CD4-positive, alpha-beta memory T cell (primary cell): ENCODE measurements around the gene LTBP3. TPM values are rescaled to one million over a fixed set of nuclear protein-coding genes. Genes with fewer than 3 reads are reported as not detected.

ENCODE experiments used
- CTCF ChIA-PET: fragments of 350-600 bp; sonication (Branson Sonifier 250); formaldehyde crosslinking; loops from one replicate; lab custom pipeline; 2021; ENCODE audit warnings: inconsistent platforms; ENCODE audit not compliant: partially characterized antibody; lab: Charles Lee
- POLR2A ChIA-PET: fragments of 350-600 bp; sonication (Branson Sonifier 250); formaldehyde crosslinking; loops from one replicate; lab custom pipeline; 2021; ENCODE audit not compliant: partially characterized antibody; lab: Charles Lee
- DNase-seq, 5 donors: peaks; one replicate each; pipeline versions ENCODE4 v3.0.0 to v3.0.0-alpha.2; 2020 to 2022; ENCODE audit warnings: mixed read lengths in 1 of 5
- H3K27ac ChIP-seq: one replicate; pipeline ENCODE4 v1.7.0; 2013; ENCODE audit warnings: low read depth, low read length
- H3K27me3 ChIP-seq: 2 replicates; pipeline ENCODE4 v1.7.0; 2013; ENCODE audit warnings: mild to moderate bottlenecking, low read length, moderate library complexity; ENCODE audit not compliant: insufficient read depth
- H3K36me3 ChIP-seq: 2 replicates; pipeline ENCODE4 v1.7.0; 2013; ENCODE audit warnings: mild to moderate bottlenecking, low read length, moderate library complexity; ENCODE audit not compliant: insufficient read depth
- H3K4me1 ChIP-seq: 2 replicates; pipeline ENCODE4 v1.7.0; 2013; ENCODE audit warnings: mild to moderate bottlenecking, low read length, moderate library complexity; ENCODE audit not compliant: insufficient read depth
- H3K4me3 ChIP-seq, 2 donors: one replicate each; pipeline ENCODE4 v1.7.0; 2013; ENCODE audit warnings: low read length in 2 of 2, mild to moderate bottlenecking in 1 of 2
- H3K9me3 ChIP-seq, 2 donors: one replicate each; pipeline ENCODE4 v1.7.0; 2013; ENCODE audit warnings: low read length in 2 of 2, control low read depth in 1 of 2; ENCODE audit not compliant: control insufficient read depth in 1 of 2
- H3K27ac Mint-ChIP-seq, 7 donors: one replicate each; pipeline ENCODE4 v1.8.0; 2020 to 2021; ENCODE audit warnings: mixed read lengths in 7 of 7, mild to moderate bottlenecking in 6 of 7, inconsistent platforms in 3 of 7, moderate library complexity in 3 of 7
- H3K27me3 Mint-ChIP-seq, 2 donors: one replicate each; pipeline ENCODE4 v1.8.0; 2020 to 2021; ENCODE audit warnings: mixed read lengths in 2 of 2
- H3K36me3 Mint-ChIP-seq, 2 donors: one replicate each; pipeline ENCODE4 v1.8.0; 2020 to 2021; ENCODE audit warnings: mixed read lengths in 2 of 2, inconsistent platforms in 1 of 2, mild to moderate bottlenecking in 1 of 2
- H3K4me1 Mint-ChIP-seq, 4 donors: one replicate each; pipeline ENCODE4 v1.8.0; 2020 to 2021; ENCODE audit warnings: mixed read lengths in 4 of 4, mild to moderate bottlenecking in 1 of 4
- H3K4me3 Mint-ChIP-seq, 8 donors: one replicate each; pipeline ENCODE4 v1.8.0; 2020 to 2021; ENCODE audit warnings: mixed read lengths in 8 of 8, mild to moderate bottlenecking in 7 of 8, moderate library complexity in 6 of 8, inconsistent platforms in 3 of 8
- H3K9me3 Mint-ChIP-seq, 8 donors: one replicate each; pipeline ENCODE4 v1.8.0; 2020 to 2021; ENCODE audit warnings: mixed read lengths in 8 of 8, mild to moderate bottlenecking in 5 of 8, inconsistent platforms in 3 of 8, moderate library complexity in 1 of 8
- intact Hi-C: fragments of 100-400 bp; cut with micrococcal nuclease; formaldehyde crosslinking; loops from one replicate; pipeline ENCODE4 v1.15.1; 2023
- polyA plus RNA-seq, 2 donors: library from polyadenylated mRNA; unstranded; fragments of 300-500 nt; fragmentation: Illumina TruSeq; gene quantifications; one replicate each; pipeline ENCODE4 v1.2.3, GENCODE V29; 2021
- total RNA-seq, 2 experiments: library from RNA; stranded (reverse); gene quantifications; one replicate each; pipeline ENCODE4 v1.2.3, GENCODE V29; 2021

The LTBP3 gene
- total and polyA plus RNA-seq, 4 experiments from 2014 or later = 9.0 to 211 (median 112) TPM

- H3K4me1 ChIP-seq = peaks cover 27% of the 10 kb centered on the region
- peaks cover 0 to 27% of the 10 kb centered on the region in 2 donors for H3K36me3 Mint-ChIP-seq
- intact Hi-C loops = no loop called here
- CTCF ChIA-PET = interaction anchor here (1.3 to 5.1 kb wide), 3 partner anchors 9 to 56 kb away, joined by 3 to 57 read pairs (median 4); no protein-coding TSS in a partner anchor
- peaks cover 9 to 30% (median 10%) of the 10 kb centered on the region in 4 donors for H3K4me1 Mint-ChIP-seq
- H3K36me3 ChIP-seq = peaks cover 15% of the 10 kb centered on the region
- H3K27me3 Mint-ChIP-seq = no peaks in the 10 kb centered on the region
- H3K27ac Mint-ChIP-seq = peak overlapping the region in 1 of 7 donors; percentile 15
- H3K9me3 ChIP-seq = no peaks in the 10 kb centered on the region
- H3K4me3 Mint-ChIP-seq = no peak overlapping the region
- no peak for DNase-seq
- H3K9me3 Mint-ChIP-seq = no peaks in the 10 kb centered on the region
- no peaks in the 10 kb centered on the region for H3K27me3 ChIP-seq
- no peak overlapping the region for H3K27ac ChIP-seq
- H3K4me3 ChIP-seq = no peak overlapping the region
- POLR2A ChIA-PET = interaction anchor here (1.1 to 6.0 kb wide), 4 partner anchors 17 to 92 kb away, joined by 3 to 79 read pairs (median 12); partner anchors contain the start of genes EHBP1L1, MAP3K11 and PCNX3
These were observed 38.4 kb upstream of the LTBP3 start for GRCh38 chr11:65596520-65596919.

- H3K27me3 Mint-ChIP-seq = no peaks in the 10 kb centered on the region
- peak within 1 kb of the TSS in 4 of 8 donors; percentile 21 to 43 (median 40) for H3K4me3 Mint-ChIP-seq
These were observed 37.6 kb upstream of the LTBP3 start, which contains the start of gene KCNK7 for GRCh38 chr11:65595543-65596281. Gene KCNK7, minus strand, starts transcription at chr11:65595800. Its CDS starts 28 bp downstream, at chr11:65595772.

GRCh38 chr11:65595131-65595530 lies 37.0 kb upstream of the LTBP3 start:
- Histone ChIP-seq H3K9me3 (no peaks in the 10 kb centered on the region), H3K36me3 (peaks cover 23% of the 10 kb centered on the region), H3K4me1 (peaks cover 27% of the 10 kb centered on the region), H3K27ac (no peak overlapping the region), H3K27me3 (no peaks in the 10 kb centered on the region), H3K4me3 (no peak overlapping the region)
- no peak for DNase-seq
- intact Hi-C loops = no loop called here
- Mint-ChIP-seq H3K4me1 (peaks cover 7 to 30% (median 10%) of the 10 kb centered on the region in 4 donors), H3K27ac (peak overlapping the region in 4 of 7 donors; percentile 13 to 93 (median 78)), H3K4me3 (peak overlapping the region in 2 of 8 donors; percentile 41 to 43), H3K36me3 (peaks cover 7 to 28% of the 10 kb centered on the region in 2 donors), H3K27me3 (no peaks in the 10 kb centered on the region), H3K9me3 (no peaks in the 10 kb centered on the region)
- POLR2A ChIA-PET = interaction anchor here (0.8 to 6.0 kb wide), 8 partner anchors 7 to 90 kb away, joined by 3 to 79 read pairs (median 4); partner anchors contain the start of genes EHBP1L1, MAP3K11 and PCNX3
- CTCF ChIA-PET = interaction anchor here (0.9 to 5.1 kb wide), 5 partner anchors 9 to 54 kb away, joined by 3 to 57 read pairs (median 7); partner anchors contain the start of gene PCNX3

More at GRCh38 chr11:65595543-65596281, 37.6 kb upstream of the LTBP3 start, which contains the start of gene KCNK7:
- no peaks in the 10 kb centered on the region for H3K9me3 ChIP-seq
- ChIA-PET POLR2A (interaction anchor here (0.8 to 6.0 kb wide), 8 partner anchors 8 to 91 kb away, joined by 3 to 79 read pairs (median 4); partner anchors contain the start of genes EHBP1L1, MAP3K11 and PCNX3), CTCF (interaction anchor here (0.9 to 5.1 kb wide), 3 partner anchors 9 to 55 kb away, joined by 3 to 57 read pairs (median 4); no protein-coding TSS in a partner anchor)
- no peak within 1 kb of the TSS for H3K4me3 ChIP-seq
- intact Hi-C loops = no loop called here
- H3K4me1 Mint-ChIP-seq = peaks cover 7 to 30% (median 10%) of the 10 kb centered on the region in 4 donors
- peaks cover 3 to 25% of the 10 kb centered on the region in 2 donors for H3K36me3 Mint-ChIP-seq
- H3K9me3 Mint-ChIP-seq = no peaks in the 10 kb centered on the region
- peaks cover 18% of the 10 kb centered on the region for H3K36me3 ChIP-seq
- H3K27ac Mint-ChIP-seq = peak within 1 kb of the TSS in 5 of 7 donors; percentile 15 to 93 (median 77)
- no peak for DNase-seq
- no peaks in the 10 kb centered on the region for H3K27me3 ChIP-seq
- H3K27ac ChIP-seq = no peak within 1 kb of the TSS
- H3K4me1 ChIP-seq = peaks cover 27% of the 10 kb centered on the region

GRCh38 chr11:65593518-65594414 lies 35.6 kb upstream of the LTBP3 start:
- ChIA-PET POLR2A (interaction anchor here (0.7 to 6.0 kb wide), 18 partner anchors 9 to 334 kb away, joined by 3 to 79 read pairs (median 4); partner anchors contain the start of genes EHBP1L1, FAM89B, MAP3K11 and NEAT1), CTCF (interaction anchor here (0.6 to 5.1 kb wide), 30 partner anchors 9 to 678 kb away, joined by 3 to 57 read pairs (median 4); partner anchors contain the start of genes EHBP1L1, FAM89B, PCNX3 and SCYL1)
- Mint-ChIP-seq H3K9me3 (no peaks in the 10 kb centered on the region), H3K27ac (peak overlapping the region in 2 of 7 donors; percentile 10 to 42), H3K4me3 (no peak overlapping the region), H3K4me1 (peaks cover 7 to 35% (median 11%) of the 10 kb centered on the region in 4 donors), H3K36me3 (peaks cover 7 to 24% of the 10 kb centered on the region in 2 donors), H3K27me3 (no peaks in the 10 kb centered on the region)
- Histone ChIP-seq H3K27ac (no peak overlapping the region), H3K9me3 (no peaks in the 10 kb centered on the region), H3K4me3 (no peak overlapping the region), H3K4me1 (peaks cover 29% of the 10 kb centered on the region), H3K36me3 (peaks cover 25% of the 10 kb centered on the region), H3K27me3 (no peaks in the 10 kb centered on the region)
- intact Hi-C loops = loop anchor here (1.0 kb wide), 1 partner anchor 53 kb away; no protein-coding TSS in a partner anchor
- DNase-seq = peak in 4 of 5 donors; percentile 26 to 34 (median 28)

GRCh38 chr11:65592858-65593517 lies 34.8 kb upstream of the LTBP3 start:
- H3K4me1 Mint-ChIP-seq = peaks cover 12 to 43% (median 18%) of the 10 kb centered on the region in 4 donors
- H3K9me3 ChIP-seq = no peaks in the 10 kb centered on the region
- H3K27ac ChIP-seq = no peak overlapping the region
- no peaks in the 10 kb centered on the region for H3K27me3 ChIP-seq
- H3K27me3 Mint-ChIP-seq = no peaks in the 10 kb centered on the region
- H3K36me3 Mint-ChIP-seq = peaks cover 7 to 27% of the 10 kb centered on the region in 2 donors
- ChIA-PET CTCF (interaction anchor here (0.6 to 5.1 kb wide), 23 partner anchors 8 to 679 kb away, joined by 3 to 57 read pairs (median 6); partner anchors contain the start of genes EHBP1L1, FAM89B, PCNX3 and SCYL1), POLR2A (interaction anchor here (0.8 to 6.0 kb wide), 14 partner anchors 14 to 335 kb away, joined by 3 to 79 read pairs (median 4); partner anchors contain the start of genes EHBP1L1, FAM89B, NEAT1 and RELA)
- no peaks in the 10 kb centered on the region for H3K9me3 Mint-ChIP-seq
- intact Hi-C loops = loop anchor here (1.0 kb wide), 1 partner anchor 53 kb away; no protein-coding TSS in a partner anchor
- H3K36me3 ChIP-seq = peaks cover 18% of the 10 kb centered on the region
- H3K4me3 Mint-ChIP-seq = no peak overlapping the region
- H3K4me3 ChIP-seq = no peak overlapping the region
- peaks cover 37% of the 10 kb centered on the region for H3K4me1 ChIP-seq
- no peak for DNase-seq
- H3K27ac Mint-ChIP-seq = no peak overlapping the region
